ENCODE results near the gene HRH3.

Gene HRH3

GRCh38 chr20:62232770-62233645 lies 12.9 kb upstream of the HRH3 start:
- Histone ChIP-seq H2BK120ac (ENCODE audit: low read depth, low read length) (no peak overlapping the region), H3K4me1 (ENCODE audit: control insufficient read depth, insufficient read depth, low read depth, low read length) (peaks cover 6% of the 10 kb centered on the region), H2AK5ac (ENCODE audit: low read length, severe bottlenecking) (no peak overlapping the region), H3K36me3 (ENCODE audit: control insufficient read depth in 1 of 2, insufficient read depth in 2 of 2, low read depth in 1 of 2, low read length in 2 of 2) (no peaks in the 10 kb centered on the region), H3K27me3 (ENCODE audit: control insufficient read depth in 1 of 2, insufficient read depth in 1 of 2, low read length in 2 of 2) (peaks cover 18 to 74% of the 10 kb centered on the region in 2 experiments), H3K27ac (ENCODE audit: low read length, poor library complexity, severe bottlenecking) (no peak overlapping the region), H2AFZ (ENCODE audit: low read depth, low read length) (no peak overlapping the region), H2BK12ac (ENCODE audit: low read length in 2 of 2) (no peak overlapping the region), H3K9me3 (ENCODE audit: control insufficient read depth, low read length) (peaks cover 7% of the 10 kb centered on the region), H3K4ac (ENCODE audit: low read depth in 1 of 2, low read length in 2 of 2) (no peak overlapping the region), H2BK5ac (ENCODE audit: low read depth, low read length, poor library complexity, severe bottlenecking) (no peak overlapping the region), H3K4me3 (ENCODE audit: insufficient read depth in 1 of 2, low read depth in 1 of 2, low read length in 2 of 2) (no peak overlapping the region), H3K79me1 (replicated peaks; ENCODE audit: low read length, poor library complexity, severe bottlenecking) (no peaks in the 10 kb centered on the region), H4K8ac (ENCODE audit: low read length) (no peak overlapping the region), H3K4me2 (ENCODE audit: low read length, poor library complexity, severe bottlenecking) (no peak overlapping the region), H3K9ac (ENCODE audit: low read length) (no peak overlapping the region), H3K18ac (ENCODE audit: low read depth in 1 of 2, low read length in 2 of 2) (no peak overlapping the region), H2BK15ac (ENCODE audit: low read depth, poor library complexity, severe bottlenecking) (no peak overlapping the region), H3K14ac (ENCODE audit: low read length in 2 of 2) (no peak overlapping the region), H3K23ac (ENCODE audit: low read length in 2 of 2) (no peak overlapping the region), H4K91ac (ENCODE audit: low read length) (no peak overlapping the region)
- no peak for DNase-seq
- 85% methylated on average over 18 of the region's 18 CpGs for WGBS

- peaks cover 19 to 82% of the 10 kb centered on the region in 2 experiments for H3K27me3 ChIP-seq (ENCODE audit: control insufficient read depth in 1 of 2, insufficient read depth in 1 of 2, low read length in 2 of 2)
- no peak overlapping the region for H2AFZ ChIP-seq (ENCODE audit: low read depth, low read length)
- H2BK12ac ChIP-seq (ENCODE audit: low read length in 2 of 2) = no peak overlapping the region
- H3K4me3 ChIP-seq (ENCODE audit: insufficient read depth in 1 of 2, low read depth in 1 of 2, low read length in 2 of 2) = no peak overlapping the region
- no peak overlapping the region for H3K18ac ChIP-seq (ENCODE audit: low read depth in 1 of 2, low read length in 2 of 2)
- no peak overlapping the region for H3K9ac ChIP-seq (ENCODE audit: low read length)
- H4K91ac ChIP-seq (ENCODE audit: low read length) = no peak overlapping the region
- no peak overlapping the region for H3K27ac ChIP-seq (ENCODE audit: low read length, poor library complexity, severe bottlenecking)
- no peak overlapping the region for H3K4me2 ChIP-seq (ENCODE audit: low read length, poor library complexity, severe bottlenecking)
- H3K14ac ChIP-seq (ENCODE audit: low read length in 2 of 2) = no peak overlapping the region
- no peak overlapping the region for H2BK5ac ChIP-seq (ENCODE audit: low read depth, low read length, poor library complexity, severe bottlenecking)
- no peak overlapping the region for H2AK5ac ChIP-seq (ENCODE audit: low read length, severe bottlenecking)
- no peak overlapping the region for H2BK120ac ChIP-seq (ENCODE audit: low read depth, low read length)
- H3K23ac ChIP-seq (ENCODE audit: low read length in 2 of 2) = no peak overlapping the region
- H4K8ac ChIP-seq (ENCODE audit: low read length) = no peak overlapping the region
- 89% methylated on average over 7 of the region's 7 CpGs for WGBS
- no peak overlapping the region for H2BK15ac ChIP-seq (ENCODE audit: low read depth, poor library complexity, severe bottlenecking)
- no peaks in the 10 kb centered on the region for H3K36me3 ChIP-seq (ENCODE audit: control insufficient read depth in 1 of 2, insufficient read depth in 2 of 2, low read depth in 1 of 2, low read length in 2 of 2)
- peaks cover 3% of the 10 kb centered on the region for H3K4me1 ChIP-seq (ENCODE audit: control insufficient read depth, insufficient read depth, low read depth, low read length)
- no peak for DNase-seq
- no peak overlapping the region for H3K4ac ChIP-seq (ENCODE audit: low read depth in 1 of 2, low read length in 2 of 2)
- H3K9me3 ChIP-seq (ENCODE audit: control insufficient read depth, low read length) = peaks cover 7% of the 10 kb centered on the region
- H3K79me1 ChIP-seq (replicated peaks; ENCODE audit: low read length, poor library complexity, severe bottlenecking) = no peaks in the 10 kb centered on the region
Observed at GRCh38 chr20:62232194-62232593, 12.1 kb upstream of the HRH3 start.

GRCh38 chr20:62231292-62231691 lies 11.2 kb upstream of the HRH3 start:
- Histone ChIP-seq H3K14ac (ENCODE audit: low read length in 2 of 2) (no peak overlapping the region), H4K8ac (ENCODE audit: low read length) (no peak overlapping the region), H2BK120ac (ENCODE audit: low read depth, low read length) (no peak overlapping the region), H2AK5ac (ENCODE audit: low read length, severe bottlenecking) (no peak overlapping the region), H2AFZ (ENCODE audit: low read depth, low read length) (no peak overlapping the region), H3K23ac (ENCODE audit: low read length in 2 of 2) (no peak overlapping the region), H3K9ac (ENCODE audit: low read length) (no peak overlapping the region), H3K4me3 (ENCODE audit: insufficient read depth in 1 of 2, low read depth in 1 of 2, low read length in 2 of 2) (no peak overlapping the region), H3K4ac (ENCODE audit: low read depth in 1 of 2, low read length in 2 of 2) (no peak overlapping the region), H3K27ac (ENCODE audit: low read length, poor library complexity, severe bottlenecking) (no peak overlapping the region), H3K4me1 (ENCODE audit: control insufficient read depth, insufficient read depth, low read depth, low read length) (peaks cover 3% of the 10 kb centered on the region), H3K9me3 (ENCODE audit: control insufficient read depth, low read length) (peaks cover 7% of the 10 kb centered on the region), H3K18ac (ENCODE audit: low read depth in 1 of 2, low read length in 2 of 2) (no peak overlapping the region), H3K36me3 (ENCODE audit: control insufficient read depth in 1 of 2, insufficient read depth in 2 of 2, low read depth in 1 of 2, low read length in 2 of 2) (no peaks in the 10 kb centered on the region), H3K27me3 (ENCODE audit: control insufficient read depth in 1 of 2, insufficient read depth in 1 of 2, low read length in 2 of 2) (peaks cover 25 to 89% of the 10 kb centered on the region in 2 experiments), H3K4me2 (ENCODE audit: low read length, poor library complexity, severe bottlenecking) (no peak overlapping the region), H2BK15ac (ENCODE audit: low read depth, poor library complexity, severe bottlenecking) (no peak overlapping the region), H4K91ac (ENCODE audit: low read length) (no peak overlapping the region), H2BK12ac (ENCODE audit: low read length in 2 of 2) (no peak overlapping the region), H2BK5ac (ENCODE audit: low read depth, low read length, poor library complexity, severe bottlenecking) (no peak overlapping the region), H3K79me1 (replicated peaks; ENCODE audit: low read length, poor library complexity, severe bottlenecking) (no peaks in the 10 kb centered on the region)
- 85% methylated on average over 6 of the region's 6 CpGs for WGBS
- DNase-seq = no peak

GRCh38 chr20:62230696-62231095 lies 10.6 kb upstream of the HRH3 start:
- 92% methylated on average over 10 of the region's 10 CpGs for WGBS
- H3K4ac ChIP-seq (ENCODE audit: low read depth in 1 of 2, low read length in 2 of 2) = no peak overlapping the region
- DNase-seq = no peak

More at GRCh38 chr20:62230696-62231095, 10.6 kb upstream of the HRH3 start:
- Histone ChIP-seq H3K4me3 (ENCODE audit: insufficient read depth in 1 of 2, low read depth in 1 of 2, low read length in 2 of 2) (no peak overlapping the region), H2AK5ac (ENCODE audit: low read length, severe bottlenecking) (no peak overlapping the region), H2BK5ac (ENCODE audit: low read depth, low read length, poor library complexity, severe bottlenecking) (no peak overlapping the region), H3K27ac (ENCODE audit: low read length, poor library complexity, severe bottlenecking) (no peak overlapping the region), H3K36me3 (ENCODE audit: control insufficient read depth in 1 of 2, insufficient read depth in 2 of 2, low read depth in 1 of 2, low read length in 2 of 2) (no peaks in the 10 kb centered on the region), H2BK15ac (ENCODE audit: low read depth, poor library complexity, severe bottlenecking) (no peak overlapping the region), H3K4me1 (ENCODE audit: control insufficient read depth, insufficient read depth, low read depth, low read length) (peaks cover 3% of the 10 kb centered on the region), H3K23ac (ENCODE audit: low read length in 2 of 2) (no peak overlapping the region), H4K91ac (ENCODE audit: low read length) (no peak overlapping the region), H3K79me1 (replicated peaks; ENCODE audit: low read length, poor library complexity, severe bottlenecking) (no peaks in the 10 kb centered on the region), H2BK120ac (ENCODE audit: low read depth, low read length) (no peak overlapping the region), H3K9ac (ENCODE audit: low read length) (no peak overlapping the region), H3K9me3 (ENCODE audit: control insufficient read depth, low read length) (peaks cover 7% of the 10 kb centered on the region), H3K14ac (ENCODE audit: low read length in 2 of 2) (peak overlapping the region in 1 of 2 experiments; percentile 76), H3K27me3 (ENCODE audit: control insufficient read depth in 1 of 2, insufficient read depth in 1 of 2, low read length in 2 of 2) (peaks cover 29 to 95% of the 10 kb centered on the region in 2 experiments), H2AFZ (ENCODE audit: low read depth, low read length) (no peak overlapping the region), H2BK12ac (ENCODE audit: low read length in 2 of 2) (no peak overlapping the region), H3K4me2 (ENCODE audit: low read length, poor library complexity, severe bottlenecking) (no peak overlapping the region), H3K18ac (ENCODE audit: low read depth in 1 of 2, low read length in 2 of 2) (no peak overlapping the region), H4K8ac (ENCODE audit: low read length) (no peak overlapping the region)

All from mesenchymal stem cell (in vitro differentiated cells and primary cell).